ENCODE data around the gene PRDX6.
A peak's percentile ranks its signal among the peaks of the same experiment; 100 is the strongest.
"Not testable (repeated sequence)": the region's sequence is repeated elsewhere in the genome, so short reads cannot be mapped to it uniquely, and the experiment has no call there.

The PRDX6 gene, protein sequence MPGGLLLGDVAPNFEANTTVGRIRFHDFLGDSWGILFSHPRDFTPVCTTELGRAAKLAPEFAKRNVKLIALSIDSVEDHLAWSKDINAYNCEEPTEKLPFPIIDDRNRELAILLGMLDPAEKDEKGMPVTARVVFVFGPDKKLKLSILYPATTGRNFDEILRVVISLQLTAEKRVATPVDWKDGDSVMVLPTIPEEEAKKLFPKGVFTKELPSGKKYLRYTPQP

DNA sequence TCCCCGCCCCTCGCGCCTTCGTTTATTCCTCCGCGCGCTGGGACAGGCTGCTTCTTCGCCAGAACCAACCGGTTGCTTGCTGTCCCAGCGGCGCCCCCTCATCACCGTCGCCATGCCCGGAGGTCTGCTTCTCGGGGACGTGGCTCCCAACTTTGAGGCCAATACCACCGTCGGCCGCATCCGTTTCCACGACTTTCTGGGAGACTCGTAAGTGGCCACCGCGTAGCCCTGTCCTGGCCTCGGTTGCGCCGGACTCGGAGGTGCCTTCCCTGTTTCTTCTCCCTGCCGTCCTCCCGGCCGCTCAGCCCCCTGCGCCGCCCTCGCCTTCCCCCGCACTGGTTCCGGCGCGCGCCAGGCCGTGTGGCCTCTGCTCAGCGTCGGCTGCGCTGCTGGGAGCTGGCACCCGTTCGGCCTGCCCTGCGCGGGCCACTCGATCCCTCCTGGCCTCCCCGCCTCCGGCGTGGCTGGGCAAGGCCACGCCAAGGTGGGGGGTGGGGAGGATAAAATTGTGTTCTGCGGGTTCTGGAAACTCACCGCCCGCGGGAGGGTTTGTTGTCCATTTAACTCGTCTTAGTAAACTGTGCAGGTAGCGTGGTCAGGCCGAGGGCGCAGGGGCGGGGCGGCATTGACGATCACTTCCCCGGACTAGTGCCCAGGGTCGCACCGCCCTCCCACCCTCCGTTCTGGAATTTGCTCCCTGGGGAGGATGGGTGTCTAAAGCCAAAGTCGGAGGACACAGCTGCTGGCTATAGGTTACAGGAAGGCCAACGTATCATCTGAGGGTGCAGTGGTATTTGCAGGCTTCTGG is at the start of gene PRDX6:
TSS of gene PRDX6 (plus strand) at position 50 of the 808 bp plus-strand sequence. CDS start at position 113, 63 bp downstream.
- DNase-seq, result peak; percentile 86

DNA sequence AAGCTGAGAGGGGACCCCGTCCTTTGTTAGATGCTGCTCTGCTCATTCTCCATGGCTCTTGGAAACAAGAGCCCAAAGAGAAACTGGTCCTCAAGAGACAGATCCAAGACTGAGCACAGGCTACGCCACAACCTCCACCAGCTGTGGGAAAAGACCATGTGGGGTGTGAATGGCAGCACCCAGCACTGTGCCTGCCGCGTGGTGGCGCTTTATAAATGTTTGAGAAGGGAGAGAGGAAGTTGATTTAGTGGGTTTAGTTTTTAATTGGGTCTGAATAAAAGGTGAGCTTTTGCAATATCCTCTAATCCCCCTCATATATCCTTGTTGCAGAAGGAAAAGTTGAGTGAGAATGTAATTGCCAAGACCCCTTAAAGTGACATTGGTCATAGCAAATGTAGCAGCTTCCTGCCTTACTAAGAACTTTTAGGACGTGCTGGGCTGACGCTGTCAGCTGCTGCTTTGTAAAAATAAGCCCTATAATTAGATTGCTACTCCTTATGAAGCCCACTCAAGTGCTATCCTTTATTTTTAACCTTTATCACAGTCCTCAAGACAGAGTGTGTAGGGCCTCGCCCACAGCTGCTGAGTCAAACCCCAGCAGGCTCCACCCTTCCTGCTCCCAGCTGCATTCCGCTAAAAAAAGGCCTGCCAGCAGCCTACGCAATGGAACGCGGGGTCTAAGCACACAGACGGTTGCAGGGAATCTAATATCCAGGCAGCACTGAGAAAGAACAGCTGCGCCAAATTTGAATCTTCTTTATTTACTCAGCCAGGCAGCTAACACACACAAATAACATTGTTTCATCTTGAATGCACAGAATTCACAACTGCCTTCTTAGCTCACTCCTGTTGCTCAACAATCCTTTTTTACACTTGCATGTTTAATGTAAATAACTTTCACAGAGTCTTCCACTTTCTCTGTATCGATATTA is 47.4 kb upstream of the PRDX6 start:
- DNase-seq, result peak; percentile 67

DNA sequence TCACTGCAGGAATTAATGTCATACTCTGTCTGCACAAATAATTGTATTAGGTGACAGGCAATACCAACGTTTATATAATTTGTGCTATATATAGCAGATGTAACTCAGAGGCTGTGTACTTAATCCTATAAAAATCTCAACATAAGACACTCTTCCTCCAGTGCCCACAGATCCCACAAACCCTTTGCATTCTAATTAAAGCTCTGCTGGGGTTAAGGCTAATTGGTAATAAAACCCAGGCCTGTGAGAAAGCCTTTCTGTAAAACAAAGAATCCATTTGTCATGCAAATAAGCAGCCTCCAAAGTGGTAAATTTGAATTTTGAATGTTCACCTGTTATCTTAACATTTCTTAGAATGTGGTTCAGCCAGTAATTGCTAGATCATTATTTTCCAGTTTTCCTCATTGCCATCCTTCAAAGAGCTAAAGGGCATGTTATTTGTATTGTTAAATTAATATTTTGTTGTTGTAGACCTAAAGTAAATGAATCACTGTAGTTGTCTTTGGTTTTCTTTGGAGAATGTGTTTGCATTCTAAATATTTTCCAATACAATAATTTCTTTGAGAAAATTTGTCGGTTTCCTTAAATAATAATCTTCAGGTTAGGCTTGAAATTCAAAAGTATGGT is 46.3 kb upstream of the PRDX6 start:
- no peak for DNase-seq

DNA sequence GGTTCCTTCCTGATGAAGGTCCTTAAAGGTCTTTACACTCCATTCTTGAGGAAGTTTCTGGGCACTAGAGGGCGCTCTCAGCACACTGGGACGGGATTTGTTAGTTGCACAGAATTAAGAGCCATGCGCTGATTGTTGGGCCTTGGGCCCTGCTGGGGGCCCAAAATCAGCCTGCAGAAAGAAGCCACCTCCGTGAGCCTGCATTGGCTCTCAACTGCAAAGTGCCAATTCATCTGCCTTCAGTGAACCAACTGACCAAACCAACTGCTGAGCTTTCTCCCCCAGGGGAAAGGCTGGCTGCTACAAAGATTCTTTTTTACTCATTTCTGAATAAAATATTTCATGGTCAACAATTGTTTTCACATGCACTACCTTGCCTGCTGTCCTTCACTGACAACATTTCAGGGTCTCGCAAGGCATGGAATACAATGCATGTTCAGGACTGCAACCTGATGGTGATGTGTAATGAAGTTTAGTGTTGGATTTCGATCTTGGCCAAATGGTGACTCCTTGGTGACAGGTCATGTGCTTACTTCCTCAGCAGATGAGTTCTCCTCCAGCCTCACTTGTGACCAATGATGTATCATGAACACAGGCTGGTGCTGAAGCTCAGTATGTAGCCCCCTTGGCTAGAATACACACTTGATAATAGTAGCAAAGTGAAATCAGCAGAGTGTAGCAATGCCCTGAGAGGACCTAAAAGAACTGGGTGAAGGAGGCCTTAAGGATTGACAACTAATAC is 45.7 kb upstream of the PRDX6 start:
- peak; percentile 85 for DNase-seq

DNA sequence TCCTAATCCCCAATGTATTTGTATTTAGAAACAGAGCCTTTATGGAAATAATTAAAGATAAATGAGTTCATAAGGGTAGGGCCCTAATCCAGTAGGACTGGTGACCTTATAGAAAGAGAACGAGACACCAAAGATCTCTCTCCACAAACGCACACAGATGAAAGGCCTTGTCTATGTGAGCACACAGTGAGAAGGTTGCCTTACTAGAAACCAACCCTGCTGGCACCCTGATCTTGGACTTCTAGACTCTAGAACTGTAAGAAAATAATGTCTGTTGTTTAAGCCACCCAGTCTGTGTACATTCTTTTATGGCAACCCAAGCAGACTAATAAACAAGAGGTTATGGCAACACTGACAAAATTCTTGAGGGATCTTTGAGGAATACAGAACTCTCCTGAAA is 44.8 kb upstream of the PRDX6 start:
- no peak for DNase-seq

DNA sequence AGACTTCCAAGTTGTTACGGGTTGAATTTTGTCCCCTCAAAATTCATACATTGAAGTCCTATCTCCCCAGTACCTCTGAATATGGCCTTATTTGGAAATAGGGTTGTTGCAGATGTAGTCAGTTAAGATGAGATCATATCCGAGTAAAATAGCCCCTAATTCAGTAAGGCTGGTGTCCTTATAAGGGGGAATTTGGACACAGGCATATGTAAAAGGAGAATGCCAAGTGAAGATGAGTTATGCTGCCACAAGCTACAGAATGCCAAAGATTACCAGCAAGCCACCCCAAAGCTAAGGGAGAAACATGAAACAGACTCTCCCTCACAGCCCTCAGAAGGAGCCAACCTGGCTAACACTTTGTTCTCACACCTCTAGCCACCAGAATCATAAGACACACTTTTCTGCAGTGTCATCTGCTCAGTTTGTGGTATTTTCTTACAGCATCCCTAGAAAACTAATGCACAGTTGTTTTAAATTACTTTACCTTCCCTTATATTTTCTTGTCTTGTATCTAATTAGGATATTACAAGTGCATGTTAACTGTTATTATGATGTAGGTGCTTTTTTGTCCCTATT is 43.3 kb upstream of the PRDX6 start:
- DNase-seq, result no peak

DNA sequence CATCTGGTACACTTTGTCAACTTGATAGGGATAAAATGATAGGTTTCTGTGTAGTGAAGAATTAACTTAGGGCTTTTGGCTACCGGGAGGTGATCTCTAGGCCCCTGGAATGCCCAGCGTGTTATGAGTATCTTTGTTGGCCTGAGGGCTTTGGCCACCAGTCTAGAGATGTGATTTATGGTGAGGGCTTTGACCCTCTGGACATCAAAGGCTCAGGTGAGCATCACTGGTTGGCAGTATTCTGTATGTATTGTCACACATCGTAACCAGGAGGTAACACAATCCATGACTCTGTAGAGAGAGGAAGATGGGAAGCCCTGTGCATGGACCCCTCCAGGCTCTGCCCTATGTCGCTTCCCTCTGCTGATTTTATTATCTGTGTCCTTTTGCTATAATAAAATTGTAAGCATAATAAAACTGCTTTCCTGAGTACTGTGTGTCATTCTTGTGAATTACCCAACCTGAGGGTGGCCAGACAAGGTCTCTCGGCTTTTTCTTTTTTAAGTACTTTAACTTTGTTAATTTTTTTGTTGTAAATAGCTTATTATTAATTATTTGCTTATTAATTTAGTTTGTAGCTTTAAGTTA is 40.2 kb upstream of the PRDX6 start:
- no peak for DNase-seq

DNA sequence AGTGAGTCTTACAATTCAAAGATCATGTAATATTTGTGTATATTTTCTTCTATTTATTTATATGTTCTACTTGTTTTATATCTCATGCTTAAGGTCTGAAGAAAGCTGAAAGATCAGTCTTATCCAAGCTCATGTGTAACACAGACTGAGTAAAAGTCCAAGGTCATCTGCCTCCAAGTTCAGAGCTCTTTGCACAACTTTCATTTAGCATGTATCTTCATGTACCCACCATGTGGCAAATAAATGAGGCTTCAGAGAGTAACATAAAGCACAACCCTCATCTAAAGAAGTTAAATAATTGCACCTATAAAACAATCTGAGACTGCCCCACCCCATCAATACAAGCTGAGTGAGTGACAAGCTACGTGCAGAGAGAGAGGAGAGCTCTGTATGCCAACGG is 38.5 kb upstream of the PRDX6 start:
- DNase-seq, result no peak

DNA sequence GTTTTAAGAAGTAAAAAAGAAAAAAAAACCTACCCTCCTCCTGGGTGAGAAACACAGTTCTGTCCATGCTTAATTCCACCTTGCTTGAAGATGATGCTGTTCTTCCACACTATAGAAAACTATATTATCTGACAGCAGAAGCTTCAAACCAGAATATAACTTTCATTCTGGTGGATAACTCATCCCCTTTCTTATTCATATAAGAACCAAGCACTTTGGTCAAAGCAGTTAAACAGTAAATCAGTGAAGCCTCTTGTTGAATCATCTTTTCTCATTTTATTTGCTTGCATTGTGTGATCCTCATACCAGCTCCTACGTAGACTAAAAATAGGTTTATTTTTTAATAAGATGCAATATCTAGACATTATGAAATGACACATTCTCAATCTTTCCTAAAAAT is 36.7 kb upstream of the PRDX6 start:
- no peak for DNase-seq

DNA sequence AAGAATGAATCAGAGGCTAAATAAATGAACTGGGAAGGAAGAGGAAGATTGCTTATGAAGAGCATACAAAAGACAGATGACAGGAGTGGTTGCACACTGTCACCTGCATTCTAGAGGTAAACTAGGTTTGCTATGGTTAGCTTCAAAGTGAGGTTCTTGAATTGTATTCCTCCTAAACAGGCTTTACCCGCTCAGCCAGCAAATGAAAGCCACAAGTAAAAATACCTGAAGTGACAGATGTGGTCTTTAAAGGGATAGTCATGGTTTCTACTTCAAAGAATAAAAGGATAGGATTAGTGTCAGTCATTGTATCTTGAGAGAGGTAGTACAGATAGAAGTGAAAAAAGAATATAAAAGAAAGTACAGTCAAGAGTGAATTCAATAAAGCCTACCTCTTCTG is 32.4 kb upstream of the PRDX6 start:
- DNase-seq, result no peak

DNA sequence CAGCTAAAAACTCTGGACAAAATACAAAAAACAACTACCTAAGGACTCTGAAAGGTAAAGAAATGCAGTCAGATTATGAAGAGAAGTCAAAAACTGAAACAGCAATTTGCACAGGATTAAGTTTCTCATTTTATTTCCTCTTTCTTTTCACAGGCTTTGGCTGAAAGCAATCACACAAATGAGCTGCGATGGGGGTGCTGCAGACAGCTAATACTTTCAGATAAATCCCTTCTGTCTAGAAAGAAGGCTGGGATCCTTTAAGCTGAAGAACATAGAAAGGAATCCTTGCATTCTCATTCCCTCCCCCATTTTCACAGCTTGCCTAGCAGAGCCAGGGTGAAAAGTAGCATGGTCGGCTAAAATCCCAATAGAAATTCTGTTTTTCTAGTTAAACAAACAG is 32.0 kb upstream of the PRDX6 start:
- no peak for DNase-seq

DNA sequence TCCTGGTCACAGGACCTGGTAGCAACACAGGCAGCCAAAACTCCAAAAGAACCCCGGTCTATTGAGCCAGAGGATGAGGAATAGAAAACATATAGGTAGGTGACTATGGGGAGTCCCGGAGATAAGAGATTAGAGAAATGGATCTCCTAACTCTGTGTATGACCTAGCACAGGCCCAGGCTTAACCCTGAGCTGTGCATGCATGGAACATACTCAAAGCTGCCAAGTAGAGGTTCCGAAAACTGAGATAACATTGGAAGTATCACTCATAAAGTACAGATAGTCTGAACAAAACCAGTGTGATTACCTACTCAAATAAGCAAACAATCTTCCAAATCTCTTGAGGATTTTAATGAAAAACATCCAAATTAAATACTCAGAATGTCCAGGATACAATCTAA is 31.5 kb upstream of the PRDX6 start:
- DNase-seq, result no peak

DNA sequence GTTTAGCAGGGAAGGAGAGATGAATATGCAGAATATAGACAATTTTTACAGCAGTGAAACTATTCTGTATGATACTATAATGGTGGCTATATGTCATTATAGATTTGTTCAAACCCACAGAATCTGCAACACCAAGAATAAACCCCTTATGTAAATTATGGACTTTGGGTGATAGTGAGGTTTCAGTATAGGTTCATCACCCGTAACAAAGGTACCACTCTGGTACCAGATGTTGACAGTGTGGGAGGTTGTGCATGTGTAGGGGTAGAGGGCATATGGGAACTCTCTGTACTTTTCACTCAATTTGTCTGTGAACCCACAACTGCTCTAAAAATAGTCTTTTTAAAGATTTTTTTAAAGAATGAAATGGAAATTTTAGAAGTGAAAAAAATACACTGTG is 29.9 kb upstream of the PRDX6 start:
- no peak for DNase-seq

DNA sequence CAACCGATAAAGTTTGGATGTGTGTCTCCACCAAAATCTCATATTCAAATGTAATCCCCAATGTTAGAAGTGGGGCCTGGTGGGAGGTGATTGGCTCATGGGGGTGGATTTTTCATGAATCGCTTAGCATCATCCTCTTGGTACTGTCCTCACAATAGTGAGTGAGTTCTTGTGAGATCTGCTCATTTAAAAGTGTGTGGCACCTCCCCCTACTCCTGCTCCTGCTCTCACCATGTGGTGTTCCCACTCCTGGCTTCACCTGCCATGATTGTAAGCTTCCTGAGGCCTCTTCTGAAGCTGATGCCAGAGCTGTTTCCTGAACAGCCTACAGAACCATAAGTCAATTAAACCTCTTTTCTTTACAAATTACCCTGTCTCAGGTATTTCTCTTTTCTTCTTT is 28.2 kb upstream of the PRDX6 start:
- DNase-seq, result no peak

DNA sequence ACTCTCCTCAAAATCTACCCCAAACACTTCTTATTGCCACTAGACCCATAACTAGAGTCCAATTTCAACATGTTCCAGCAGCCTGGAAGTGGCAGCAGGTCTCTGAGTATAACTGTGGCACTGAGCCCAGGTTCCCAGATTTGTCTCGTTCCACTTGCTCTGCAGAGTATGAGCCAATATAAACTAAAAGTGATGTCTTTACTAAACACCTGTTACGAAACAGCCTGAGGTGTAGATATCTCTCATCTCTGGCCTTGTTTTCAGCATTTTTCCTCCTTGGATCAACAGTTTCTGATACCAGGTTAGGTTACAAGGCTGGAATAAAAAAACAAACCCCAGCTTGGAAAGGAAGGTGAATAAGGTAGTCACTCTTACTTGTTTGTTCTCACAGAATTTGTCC is 25.2 kb upstream of the PRDX6 start:
- no peak for DNase-seq

DNA sequence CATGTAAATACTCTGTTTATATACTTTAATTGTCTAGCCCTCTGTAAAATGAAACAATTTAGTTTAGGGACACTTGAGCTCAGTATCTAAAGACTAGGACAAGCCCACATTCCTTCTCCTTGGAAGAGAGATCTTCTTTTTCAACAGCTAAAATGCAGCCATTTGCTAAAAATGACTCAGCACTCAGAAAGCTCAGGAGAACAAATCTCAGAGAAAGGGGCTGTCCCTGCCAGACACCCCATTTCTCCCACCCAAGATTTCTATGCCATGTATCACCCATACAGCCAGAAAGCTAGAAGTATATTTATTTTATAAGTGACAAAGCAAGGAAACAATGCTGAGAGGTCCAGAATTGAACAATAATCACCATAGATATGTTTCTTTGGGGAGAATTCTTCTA is 23.2 kb upstream of the PRDX6 start:
- no peak for DNase-seq

DNA sequence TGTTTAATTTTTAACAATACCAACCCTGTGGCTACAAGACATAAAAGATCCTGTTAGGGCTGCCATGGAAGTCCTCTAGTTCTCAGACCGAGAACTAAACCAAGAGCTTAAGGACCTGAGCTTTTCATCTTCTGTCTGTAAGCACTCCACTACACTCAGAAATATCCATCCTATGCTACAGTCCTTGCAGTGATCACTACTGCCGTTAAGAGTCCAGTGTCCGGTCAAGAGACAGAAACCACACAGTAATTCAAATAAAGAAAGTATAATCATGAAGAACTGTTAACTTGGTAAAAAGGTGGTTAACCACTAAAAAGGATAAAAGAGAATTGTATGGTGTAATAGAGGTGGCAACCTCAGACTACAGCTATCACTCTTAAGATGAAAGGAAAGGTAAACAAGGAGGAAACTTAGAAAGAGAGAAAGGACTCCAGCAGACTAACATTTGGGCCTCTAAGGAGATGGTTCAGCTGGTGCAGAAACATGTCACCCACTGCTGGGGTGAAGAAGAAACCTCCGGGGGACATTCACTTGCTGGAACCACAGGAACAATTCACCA is 22.1 kb upstream of the PRDX6 start:
- peak; percentile 35 for DNase-seq

DNA sequence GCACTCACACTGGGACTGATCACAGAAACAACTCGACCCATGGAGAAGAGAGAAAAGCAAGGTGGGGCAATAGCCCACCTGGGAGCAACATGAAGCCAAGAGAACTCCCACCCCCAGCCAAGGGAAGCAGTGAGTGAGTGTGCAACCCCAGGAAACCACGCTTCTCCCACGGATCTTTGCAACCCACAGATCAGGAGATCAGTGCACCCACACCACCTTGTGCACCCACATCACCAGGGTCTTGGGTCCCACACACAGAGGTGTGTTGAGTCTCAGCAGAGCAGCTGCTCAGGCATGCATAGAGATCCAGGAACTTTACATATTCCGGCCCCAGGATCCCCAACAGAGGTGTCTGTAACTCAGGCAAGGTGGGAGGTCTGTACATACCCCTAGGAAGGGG is 17.2 kb upstream of the PRDX6 start:
- no peak for DNase-seq

DNA sequence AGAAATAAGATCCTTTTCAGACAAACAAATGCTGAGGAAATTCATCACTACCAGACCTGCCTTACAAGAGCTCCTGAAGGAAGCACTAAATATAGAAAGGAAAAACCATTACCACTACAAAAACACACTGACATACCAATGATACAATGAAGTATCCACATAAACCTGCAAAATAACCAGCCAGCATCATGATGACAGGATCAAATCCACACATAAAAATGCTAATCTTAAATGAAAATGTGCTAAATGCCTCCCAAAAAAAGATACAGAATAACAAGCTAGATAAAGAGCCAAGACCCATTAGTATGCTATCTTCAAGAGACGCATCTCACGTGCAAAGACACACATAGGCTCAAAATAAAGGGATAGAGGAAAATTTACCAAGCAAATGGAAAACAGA is 14.5 kb upstream of the PRDX6 start:
- not testable (repeated sequence) for DNase-seq

DNA sequence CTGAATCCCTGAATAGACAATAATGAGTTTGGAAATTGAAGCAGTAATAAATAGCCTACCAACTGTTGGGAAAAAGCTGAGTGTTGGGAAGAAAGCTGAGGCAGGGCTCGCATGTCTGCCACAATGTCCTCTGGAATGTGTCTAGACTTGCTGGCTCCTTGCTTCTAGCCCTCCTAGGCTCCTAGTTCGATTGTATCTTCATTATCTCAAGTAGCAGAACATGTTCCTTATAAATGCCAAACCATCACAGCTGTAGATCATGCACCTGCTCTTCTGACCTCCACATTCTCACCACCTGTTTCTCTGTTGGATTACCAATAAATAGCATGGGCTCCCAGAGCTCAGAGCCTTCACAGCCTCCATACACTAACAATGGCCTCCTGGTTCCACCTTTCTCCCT is 12.9 kb upstream of the PRDX6 start:
- not testable (repeated sequence) for DNase-seq

DNA sequence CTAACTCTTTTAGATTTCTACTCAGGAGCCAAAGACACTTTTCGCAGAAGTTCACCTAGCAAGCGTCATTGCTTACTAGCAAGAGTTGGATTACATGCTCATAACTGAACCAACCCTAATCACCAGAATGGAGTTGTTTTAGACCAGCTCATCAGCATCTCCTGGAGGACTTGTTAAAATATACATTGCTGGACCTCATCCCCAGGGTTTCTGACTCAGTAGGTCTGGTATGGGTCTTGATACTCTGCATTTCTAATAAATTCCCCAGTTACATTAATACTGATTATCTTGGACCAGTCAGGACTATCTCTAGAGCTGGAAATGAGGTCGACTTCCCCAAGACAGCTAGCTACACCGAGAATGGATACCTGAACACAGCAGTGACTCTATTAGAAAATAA is 9.7 kb upstream of the PRDX6 start:
- no peak for DNase-seq
